ENCODE measurements around the gene RIT1.
A peak's percentile ranks its signal among the peaks of the same experiment; 100 is the strongest.

RIT1 gene

DNA sequence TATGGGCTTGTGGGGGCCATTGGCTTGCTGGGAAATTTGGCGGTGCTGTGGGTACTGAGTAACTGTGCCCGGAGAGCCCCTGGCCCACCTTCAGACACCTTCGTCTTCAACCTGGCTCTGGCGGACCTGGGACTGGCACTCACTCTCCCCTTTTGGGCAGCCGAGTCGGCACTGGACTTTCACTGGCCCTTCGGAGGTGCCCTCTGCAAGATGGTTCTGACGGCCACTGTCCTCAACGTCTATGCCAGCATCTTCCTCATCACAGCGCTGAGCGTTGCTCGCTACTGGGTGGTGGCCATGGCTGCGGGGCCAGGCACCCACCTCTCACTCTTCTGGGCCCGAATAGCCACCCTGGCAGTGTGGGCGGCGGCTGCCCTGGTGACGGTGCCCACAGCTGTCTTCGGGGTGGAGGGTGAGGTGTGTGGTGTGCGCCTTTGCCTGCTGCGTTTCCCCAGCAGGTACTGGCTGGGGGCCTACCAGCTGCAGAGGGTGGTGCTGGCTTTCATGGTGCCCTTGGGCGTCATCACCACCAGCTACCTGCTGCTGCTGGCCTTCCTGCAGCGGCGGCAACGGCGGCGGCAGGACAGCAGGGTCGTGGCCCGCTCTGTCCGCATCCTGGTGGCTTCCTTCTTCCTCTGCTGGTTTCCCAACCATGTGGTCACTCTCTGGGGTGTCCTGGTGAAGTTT, 30.8 kb upstream of the RIT1 start:
- no peaks in the 10 kb centered on the region for H3K9me3 ChIP-seq (ENCODE audit: insufficient read depth, low read depth, low read length)
- no peak for TF ChIP-seq EZH2phosphoT487 (IDR thresholded peaks at IDR 0.05; ENCODE audit: borderline replicate concordance)
- TF ChIP-seq CTCF (conservative IDR thresholded peaks at IDR 0.05; ENCODE audit: low read length): no peak
- no peaks in the 10 kb centered on the region for H4K20me1 ChIP-seq (ENCODE audit: insufficient read depth, low read length, poor library complexity, severe bottlenecking)
- no peaks in the 10 kb centered on the region for H3K9me2 ChIP-seq (replicated peaks; ENCODE audit: low read depth, low read length)
- H3K9ac ChIP-seq (ENCODE audit: low read depth, low read length, poor library complexity, severe bottlenecking): peak overlapping the region; percentile 64
- peaks cover 33% of the 10 kb centered on the region for H3K4me1 ChIP-seq (ENCODE audit: insufficient read depth, low read length, poor library complexity, severe bottlenecking)
- H3F3A ChIP-seq (ENCODE audit: low read depth): 0 out of 2 replicates have a peak, but pooled peaks cover 4% of the 10 kb centered on the region
- peak overlapping the region; percentile 70 for H3K4me2 ChIP-seq (ENCODE audit: low read depth, low read length, poor library complexity, severe bottlenecking)
- no peaks in the 10 kb centered on the region for H3K27me3 ChIP-seq (ENCODE audit: insufficient read depth, low read length, poor library complexity, severe bottlenecking)
- no peak overlapping the region for H3K4me3 ChIP-seq (ENCODE audit: low read length, poor library complexity, severe bottlenecking)
- H2AFZ ChIP-seq (ENCODE audit: low read length): no peak overlapping the region
- H3K79me2 ChIP-seq (ENCODE audit: insufficient read depth, low read length): no peaks in the 10 kb centered on the region
- H3K36me3 ChIP-seq (ENCODE audit: insufficient read depth, low read length): peaks cover 10% of the 10 kb centered on the region; the same call in 1 of the 2 replicates

- Histone ChIP-seq H3K4me2 (ENCODE audit: low read depth, low read length, poor library complexity, severe bottlenecking) (peak within 1 kb of the TSS; percentile 70), H4K20me1 (ENCODE audit: insufficient read depth, low read length, poor library complexity, severe bottlenecking) (no peaks in the 10 kb centered on the region), H3K36me3 (ENCODE audit: insufficient read depth, low read length) (peaks cover 3% of the 10 kb centered on the region; the same call in 1 of the 2 replicates), H3K4me3 (ENCODE audit: low read length, poor library complexity, severe bottlenecking) (peak within 1 kb of the TSS; percentile 8), H3K27me3 (ENCODE audit: insufficient read depth, low read length, poor library complexity, severe bottlenecking) (no peaks in the 10 kb centered on the region), H3K9ac (ENCODE audit: low read depth, low read length, poor library complexity, severe bottlenecking) (peak within 1 kb of the TSS; percentile 64), H2AFZ (ENCODE audit: low read length) (no peak within 1 kb of the TSS), H3K9me3 (ENCODE audit: insufficient read depth, low read depth, low read length) (no peaks in the 10 kb centered on the region), H3K9me2 (replicated peaks; ENCODE audit: low read depth, low read length) (no peaks in the 10 kb centered on the region), H3K4me1 (ENCODE audit: insufficient read depth, low read length, poor library complexity, severe bottlenecking) (peaks cover 26% of the 10 kb centered on the region), H3K79me2 (ENCODE audit: insufficient read depth, low read length) (no peaks in the 10 kb centered on the region), H3F3A (ENCODE audit: low read depth) (0 out of 2 replicates have a peak, but pooled peaks cover 4% of the 10 kb centered on the region)
- TF ChIP-seq CTCF (conservative IDR thresholded peaks at IDR 0.05; ENCODE audit: low read length): no peak
- TF ChIP-seq EZH2phosphoT487 (IDR thresholded peaks at IDR 0.05; ENCODE audit: borderline replicate concordance): no peak
Measured at GRCh38 chr1:155940993-155941844, 30.1 kb upstream of the RIT1 start, which contains the start of gene RXFP4. TSS of gene RXFP4 (plus strand) at chr1:155941638. CDS start at chr1:155941710, 72 bp downstream.

DNA sequence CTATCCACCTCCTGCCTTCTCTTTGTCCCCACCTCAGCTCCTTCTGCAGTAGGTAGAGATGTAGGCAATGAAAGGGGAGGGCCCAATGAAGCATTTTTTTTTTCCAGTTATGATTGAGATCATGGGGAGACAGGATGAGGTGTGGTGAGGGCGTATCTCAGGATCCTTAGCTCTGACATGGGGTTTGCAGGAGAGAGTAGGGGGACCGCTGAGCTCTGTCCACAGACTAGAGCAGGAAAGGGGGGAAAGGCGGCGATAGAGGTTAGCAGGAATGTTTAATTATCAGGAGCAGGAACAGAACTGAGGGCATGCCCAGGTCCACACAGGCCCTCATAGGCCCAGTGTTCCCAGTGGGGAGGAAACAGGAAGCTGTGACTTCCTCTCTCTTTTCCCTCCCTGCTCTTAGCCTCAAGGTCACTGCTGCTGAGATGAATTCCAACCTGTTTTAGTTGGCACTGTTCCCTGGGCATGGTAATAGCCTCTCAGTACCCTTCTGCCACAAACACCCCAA, 29.4 kb upstream of the RIT1 start:
- Histone ChIP-seq H3K9me3 (ENCODE audit: insufficient read depth, low read depth, low read length) (no peaks in the 10 kb centered on the region), H3K27me3 (ENCODE audit: insufficient read depth, low read length, poor library complexity, severe bottlenecking) (no peaks in the 10 kb centered on the region), H2AFZ (ENCODE audit: low read length) (no peak overlapping the region), H3K4me3 (ENCODE audit: low read length, poor library complexity, severe bottlenecking) (peak overlapping the region; percentile 8), H4K20me1 (ENCODE audit: insufficient read depth, low read length, poor library complexity, severe bottlenecking) (no peaks in the 10 kb centered on the region), H3F3A (ENCODE audit: low read depth) (0 out of 2 replicates have a peak, but pooled peaks cover 4% of the 10 kb centered on the region), H3K9me2 (replicated peaks; ENCODE audit: low read depth, low read length) (no peaks in the 10 kb centered on the region), H3K36me3 (ENCODE audit: insufficient read depth, low read length) (no peaks in the 10 kb centered on the region), H3K79me2 (ENCODE audit: insufficient read depth, low read length) (no peaks in the 10 kb centered on the region), H3K4me2 (ENCODE audit: low read depth, low read length, poor library complexity, severe bottlenecking) (peak overlapping the region; percentile 70), H3K4me1 (ENCODE audit: insufficient read depth, low read length, poor library complexity, severe bottlenecking) (peaks cover 22% of the 10 kb centered on the region), H3K9ac (ENCODE audit: low read depth, low read length, poor library complexity, severe bottlenecking) (peak overlapping the region; percentile 64)
- TF ChIP-seq EZH2phosphoT487 (IDR thresholded peaks at IDR 0.05; ENCODE audit: borderline replicate concordance) (no peak), CTCF (conservative IDR thresholded peaks at IDR 0.05; ENCODE audit: low read length) (no peak)
